Measurements from ENCODE around the gene GRIN2C. TPM values are rescaled to one million over a fixed set of nuclear protein-coding genes. Genes with fewer than 3 reads are reported as not detected.
A peak's percentile ranks its signal among the peaks of the same experiment; 100 is the strongest.

Gene GRIN2C
- total and polyA plus RNA-seq, 9 of the 15 experiments (the other 6 are each of a cell fraction or from before 2014, with no cell fraction given): under 0.01 to 0.33 (median 0.10) TPM; not detected in 2

- TF ChIP-seq THAP12 (CRISPR knock-in tag; IDR thresholded peaks at IDR 0.05) (peak; percentile 86; the same call in 1 of the 2 replicates), CREM (IDR thresholded peaks at IDR 0.05; ENCODE audit: low read depth) (peak; percentile 100), PREB (CRISPR knock-in tag; IDR thresholded peaks at IDR 0.05) (no peak), PML (IDR thresholded peaks at IDR 0.05; ENCODE audit: low read length) (peak; percentile 92), U2AF1 (optimal IDR thresholded peaks at IDR 0.05; ENCODE audit: low read depth, low read length) (no peak), TEAD4 (IDR thresholded peaks at IDR 0.05; ENCODE audit: low read length) (no peak), TEAD4 (CRISPR knock-in tag; IDR thresholded peaks at IDR 0.05; ENCODE audit: borderline replicate concordance) (no peak), GTF2E2 (tag; IDR thresholded peaks at IDR 0.05) (peak; percentile 97), ZBTB43 (CRISPR knock-in tag; IDR thresholded peaks at IDR 0.05) (peak; percentile 75; the same call in 1 of the 2 replicates), ZNF124 (CRISPR knock-in tag; IDR thresholded peaks at IDR 0.05) (no peak), ZFP91 (CRISPR knock-in tag; IDR thresholded peaks at IDR 0.05) (no peak), USF1 (CRISPR knock-in tag; IDR thresholded peaks at IDR 0.05) (peak; percentile 99), ZSCAN29 (IDR thresholded peaks at IDR 0.05) (no peak), POLR2AphosphoS5 (IDR thresholded peaks at IDR 0.05; ENCODE audit: control insufficient read depth, insufficient read depth, low read depth, low read length) (peak; percentile 94), IRF1 (CRISPR knock-in tag; IDR thresholded peaks at IDR 0.05; ENCODE audit: borderline replicate concordance) (no peak), RFX1 (IDR thresholded peaks at IDR 0.05) (peak; percentile 46; the same call in 1 of the 2 replicates), SMAD1 (IDR thresholded peaks at IDR 0.05; ENCODE audit: low read depth, low read length, partially characterized antibody) (peak; percentile 88), CBFA2T3 (IDR thresholded peaks at IDR 0.05) (no peak)
These were observed 13.6 kb upstream of the GRIN2C start (continued) for GRCh38 chr17:74873037-74873873.

Data from K562 (cell line).